Neutrophil (primary cell): ENCODE measurements around the gene DDX17.

Source experiments
- H3K27ac ChIP-seq: fragments of 200-600 bp; sonication (generic); 2 replicates; pipeline ENCODE4 v1.5.1; 2016; ENCODE audit warnings: mild to moderate bottlenecking, moderate library complexity
- H3K27me3 ChIP-seq: fragments of 200-600 bp; sonication (generic); 2 replicates; pipeline ENCODE4 v1.6.0; 2016; ENCODE audit warnings: mild to moderate bottlenecking
- H3K36me3 ChIP-seq: fragments of 200-600 bp; sonication (generic); 2 replicates; pipeline ENCODE4 v1.5.1; 2017
- H3K4me1 ChIP-seq, 2 experiments: fragments of 200-600 bp in 1 of 2; sonication (generic) in 1 of 2; 1 replicate in 1 of 2; 2 replicates in 1 of 2; pipeline versions ENCODE4 v1.5.1 to v1.6.1; 2013 to 2016; ENCODE audit warnings: low read depth in 1 of 2, low read length in 1 of 2, mild to moderate bottlenecking in 1 of 2, moderate library complexity in 1 of 2; ENCODE audit not compliant: control insufficient read depth in 1 of 2, insufficient read depth in 1 of 2
- H3K4me3 ChIP-seq, 2 experiments: fragments of 200-600 bp in 1 of 2; sonication (generic) in 1 of 2; 1 replicate in 1 of 2; 2 replicates in 1 of 2; pipeline ENCODE4 v1.5.1; 2013 to 2016; ENCODE audit warnings: low read depth in 1 of 2, low read length in 1 of 2, mild to moderate bottlenecking in 1 of 2, moderate library complexity in 1 of 2
- H3K9me3 ChIP-seq: fragments of 200-600 bp; sonication (generic); 2 replicates; pipeline ENCODE4 v1.5.1; 2016
- TF ChIP-seq, protein P1 (sequence below): fragments of 200-600 bp; sonication (generic); IDR thresholded peaks from 2 replicates; pipeline ENCODE4 v1.5.1; 2016; ENCODE audit warnings: antibody characterized with exemption

DDX17 gene

DNA sequence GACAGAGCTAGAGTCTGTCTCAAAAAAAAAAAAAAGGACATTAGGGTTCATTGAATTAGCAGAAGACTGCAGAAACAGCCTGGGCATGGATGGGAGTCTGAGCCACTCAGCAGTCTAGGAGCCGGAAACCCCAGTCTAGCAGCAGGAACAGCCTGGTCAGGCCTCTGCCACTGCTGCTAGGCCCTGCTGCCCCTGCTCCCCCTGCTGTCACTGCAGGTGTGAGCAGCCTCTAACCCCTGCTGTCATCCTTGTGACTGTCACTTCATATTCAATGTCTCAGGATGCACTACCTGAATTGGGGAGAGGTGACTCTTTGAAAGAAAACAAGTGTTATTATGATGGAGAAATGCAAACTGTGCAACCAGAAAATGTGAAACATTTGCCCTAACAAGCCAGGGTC is 7.0 kb upstream of the DDX17 start:
- Histone ChIP-seq H3K9me3 (no peaks in the 10 kb centered on the region), H3K36me3 (no peaks in the 10 kb centered on the region), H3K27ac (no peak overlapping the region), H3K4me3 (no peak overlapping the region), H3K4me1 (no peaks in the 10 kb centered on the region), H3K27me3 (no peaks in the 10 kb centered on the region)
- TF ChIP-seq, protein P1, sequence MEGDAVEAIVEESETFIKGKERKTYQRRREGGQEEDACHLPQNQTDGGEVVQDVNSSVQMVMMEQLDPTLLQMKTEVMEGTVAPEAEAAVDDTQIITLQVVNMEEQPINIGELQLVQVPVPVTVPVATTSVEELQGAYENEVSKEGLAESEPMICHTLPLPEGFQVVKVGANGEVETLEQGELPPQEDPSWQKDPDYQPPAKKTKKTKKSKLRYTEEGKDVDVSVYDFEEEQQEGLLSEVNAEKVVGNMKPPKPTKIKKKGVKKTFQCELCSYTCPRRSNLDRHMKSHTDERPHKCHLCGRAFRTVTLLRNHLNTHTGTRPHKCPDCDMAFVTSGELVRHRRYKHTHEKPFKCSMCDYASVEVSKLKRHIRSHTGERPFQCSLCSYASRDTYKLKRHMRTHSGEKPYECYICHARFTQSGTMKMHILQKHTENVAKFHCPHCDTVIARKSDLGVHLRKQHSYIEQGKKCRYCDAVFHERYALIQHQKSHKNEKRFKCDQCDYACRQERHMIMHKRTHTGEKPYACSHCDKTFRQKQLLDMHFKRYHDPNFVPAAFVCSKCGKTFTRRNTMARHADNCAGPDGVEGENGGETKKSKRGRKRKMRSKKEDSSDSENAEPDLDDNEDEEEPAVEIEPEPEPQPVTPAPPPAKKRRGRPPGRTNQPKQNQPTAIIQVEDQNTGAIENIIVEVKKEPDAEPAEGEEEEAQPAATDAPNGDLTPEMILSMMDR: no peak

DNA sequence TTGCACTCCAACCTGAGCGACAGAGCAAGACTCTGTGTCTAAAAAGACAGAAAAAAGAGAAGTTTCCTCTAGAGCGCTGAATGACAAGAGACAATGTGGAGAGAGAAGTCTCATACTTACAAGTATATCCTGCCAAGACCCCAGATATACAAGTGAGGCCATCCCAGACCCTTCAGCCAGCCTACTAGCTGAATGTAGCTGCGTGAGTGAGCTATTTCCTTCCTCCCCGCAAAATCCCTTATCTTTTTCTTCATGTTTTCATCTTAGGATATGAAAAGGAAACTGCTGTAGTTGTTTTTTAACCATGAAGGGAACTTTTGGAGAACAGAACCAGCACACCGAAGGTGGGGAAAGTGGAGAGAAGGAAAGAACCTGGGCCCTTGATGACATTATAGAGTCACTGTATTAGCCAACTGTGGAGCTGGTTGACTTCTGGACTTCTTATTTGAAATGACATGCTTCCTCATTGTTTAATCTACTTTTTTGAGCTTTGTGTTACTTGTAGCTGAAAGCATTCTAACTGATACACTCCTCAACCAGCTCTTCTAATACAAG is 4.4 kb upstream of the DDX17 start:
- no peak overlapping the region for H3K27ac ChIP-seq
- no peaks in the 10 kb centered on the region for H3K27me3 ChIP-seq
- TF ChIP-seq, protein P1: no peak
- H3K4me1 ChIP-seq: peaks cover 9 to 10% of the 10 kb centered on the region in 2 experiments
- H3K9me3 ChIP-seq: no peaks in the 10 kb centered on the region
- no peaks in the 10 kb centered on the region for H3K36me3 ChIP-seq
- no peak overlapping the region for H3K4me3 ChIP-seq

DNA sequence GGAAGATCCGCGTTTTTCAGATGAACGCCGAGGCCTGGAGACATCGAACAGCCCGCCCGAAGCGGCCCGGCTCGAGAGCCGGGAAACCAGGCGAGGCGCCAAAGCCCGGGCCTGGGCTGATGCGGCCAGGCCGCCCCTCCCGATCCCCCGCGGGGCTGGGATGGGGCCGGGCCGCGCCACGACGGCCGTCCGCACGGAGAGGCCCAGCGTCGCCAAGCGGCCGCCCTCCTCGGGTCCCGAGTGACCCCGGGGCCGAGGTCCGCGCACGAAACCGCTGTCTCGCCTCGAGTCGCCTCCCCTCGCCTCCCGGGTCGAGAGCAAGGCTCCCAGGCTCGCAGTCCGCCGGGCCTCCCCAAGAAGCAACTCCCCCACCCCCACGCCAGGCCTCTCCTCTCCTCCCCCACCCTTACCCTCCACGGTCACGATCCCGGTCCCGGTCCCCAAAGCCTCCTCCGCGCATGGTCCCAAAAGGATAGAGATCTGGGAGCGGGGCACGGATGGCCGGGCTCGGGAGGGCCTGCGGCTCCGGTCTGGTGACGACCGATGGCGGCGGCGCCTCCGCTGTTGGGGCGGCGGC is 482 bp downstream of the DDX17 start:
- TF ChIP-seq, protein P1: no peak
- no peaks in the 10 kb centered on the region for H3K27me3 ChIP-seq
- H3K27ac ChIP-seq: peak overlapping the region; percentile 96
- H3K4me3 ChIP-seq: peak overlapping the region; percentile 75 to 97
- H3K4me1 ChIP-seq: peaks cover 42 to 46% of the 10 kb centered on the region in 2 experiments
- no peaks in the 10 kb centered on the region for H3K9me3 ChIP-seq
- peaks cover 19% of the 10 kb centered on the region for H3K36me3 ChIP-seq

DNA sequence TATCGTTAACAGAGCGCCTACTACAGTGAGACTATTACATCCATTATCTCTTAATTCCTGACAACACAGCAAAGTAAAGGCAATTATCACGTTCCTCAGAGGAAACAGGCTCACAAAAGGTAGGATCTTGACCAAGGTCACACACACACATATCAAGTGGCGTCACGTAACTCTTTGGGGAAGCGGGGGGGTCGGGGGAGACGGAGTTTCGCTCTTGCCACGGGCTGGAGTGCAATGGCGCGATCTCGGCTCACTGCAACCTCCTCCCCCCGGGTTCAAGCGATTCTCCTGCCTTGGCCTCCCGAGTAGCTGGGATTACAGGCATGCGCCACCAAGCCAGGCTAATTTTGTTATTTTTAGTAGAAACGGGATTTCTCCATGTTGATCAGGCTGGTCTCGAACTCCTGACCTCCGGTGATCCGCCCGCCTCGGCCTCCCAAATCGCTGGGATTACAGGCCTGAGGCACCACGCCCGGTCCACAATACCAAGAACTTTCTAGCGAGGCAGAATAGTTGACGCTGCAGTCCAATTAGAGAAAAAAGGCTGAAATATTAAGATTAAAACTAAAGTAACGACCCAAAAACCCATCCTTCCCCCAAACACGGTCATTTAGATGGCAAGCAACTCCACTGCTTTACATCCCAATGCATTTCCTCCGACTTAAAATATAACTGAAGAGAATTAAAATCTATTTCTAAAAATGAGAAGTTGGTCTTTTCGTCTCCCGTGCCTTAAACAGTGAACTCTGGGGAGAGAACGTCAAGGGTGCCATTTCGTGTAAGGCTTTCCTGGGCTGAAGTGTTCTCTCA is 1.2 kb downstream of the DDX17 start:
- TF ChIP-seq, protein P1: no peak
- peak overlapping the region; percentile 96 for H3K27ac ChIP-seq
- H3K27me3 ChIP-seq: no peaks in the 10 kb centered on the region
- H3K36me3 ChIP-seq: peaks cover 26% of the 10 kb centered on the region
- H3K4me1 ChIP-seq: peaks cover 42 to 46% of the 10 kb centered on the region in 2 experiments
- H3K9me3 ChIP-seq: no peaks in the 10 kb centered on the region
- peak overlapping the region; percentile 75 to 97 for H3K4me3 ChIP-seq

DNA sequence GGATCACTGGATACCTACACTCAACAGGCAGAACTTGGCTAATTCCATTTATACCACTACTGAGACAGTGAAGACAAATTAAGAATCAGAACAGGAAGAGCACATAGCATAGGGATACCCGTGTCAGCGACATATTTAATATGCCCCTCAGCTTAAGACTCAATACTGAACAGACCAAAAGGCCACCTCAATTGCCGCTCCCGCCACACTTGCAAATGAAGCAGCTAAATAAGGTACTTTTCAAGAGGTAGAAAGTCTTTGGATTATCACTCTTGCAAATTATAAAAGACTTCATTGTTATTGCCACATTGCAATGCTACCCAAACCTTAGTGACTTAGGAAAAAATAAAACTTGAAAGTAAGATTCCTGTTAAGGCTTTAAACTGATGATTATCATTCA is 3.1 kb downstream of the DDX17 start:
- Histone ChIP-seq H3K27ac (peak overlapping the region; percentile 96), H3K4me3 (peak overlapping the region in 1 of 2 experiments; percentile 1)

More for the DNA sequence above, 3.1 kb downstream of the DDX17 start:
- H3K4me1 ChIP-seq: peaks cover 42 to 46% of the 10 kb centered on the region in 2 experiments
- H3K27me3 ChIP-seq: no peaks in the 10 kb centered on the region
- H3K36me3 ChIP-seq: peaks cover 45% of the 10 kb centered on the region
- TF ChIP-seq, protein P1: no peak
- H3K9me3 ChIP-seq: no peaks in the 10 kb centered on the region
